Liver (tissue), 3 donors: ENCODE measurements around the gene HFM1.
"Not testable (repeated sequence)": the region's sequence is repeated elsewhere in the genome, so short reads cannot be mapped to it uniquely, and the experiment has no call there.

Experiments used
- ATF3 ChIP-seq: IDR thresholded peaks from 2 replicates; pipeline ENCODE4 v1.6.1; 2016; ENCODE audit warnings: antibody characterized with exemption
- CTCF ChIP-seq: fragments of 150-350 bp; IDR thresholded peaks from 2 replicates; pipeline ENCODE4 v1.5.1; 2017; ENCODE audit warnings: improper control_type of control experiment, low read depth, low read length; ENCODE audit not compliant: missing input control
- EGR1 ChIP-seq, 2 donors: IDR thresholded peaks; 2 replicates each; pipeline ENCODE4 v1.6.1; 2016 to 2018; ENCODE audit warnings: antibody characterized with exemption in 2 of 2, low read depth in 2 of 2
- FOXA1 ChIP-seq: IDR thresholded peaks from 2 replicates; pipeline ENCODE4 v1.6.1; 2016; ENCODE audit warnings: antibody characterized with exemption
- HNF4G ChIP-seq: IDR thresholded peaks from 2 replicates; pipeline ENCODE4 v1.6.1; 2016; ENCODE audit warnings: antibody characterized with exemption
- MAX ChIP-seq: IDR thresholded peaks from 2 replicates; pipeline ENCODE4 v1.6.1; 2016; ENCODE audit warnings: antibody characterized with exemption
- NR2F2 ChIP-seq: IDR thresholded peaks from 2 replicates; pipeline ENCODE4 v1.6.1; 2016; ENCODE audit warnings: antibody characterized with exemption
- RAD21 ChIP-seq, 2 donors: IDR thresholded peaks; 2 replicates each; pipeline ENCODE4 v1.6.1; 2016; ENCODE audit warnings: antibody characterized with exemption in 2 of 2, mild to moderate bottlenecking in 2 of 2
- REST ChIP-seq: IDR thresholded peaks from 2 replicates; pipeline ENCODE4 v1.6.1; 2016; ENCODE audit warnings: antibody characterized with exemption, mild to moderate bottlenecking
- SP1 ChIP-seq: IDR thresholded peaks from 2 replicates; pipeline ENCODE4 v1.6.1; 2018; ENCODE audit warnings: antibody characterized with exemption, mild to moderate bottlenecking
- TAF1 ChIP-seq: conservative IDR thresholded peaks from 2 replicates; pipeline ENCODE4 v1.6.1; 2016; ENCODE audit warnings: antibody characterized with exemption, mild to moderate bottlenecking
- YY1 ChIP-seq: IDR thresholded peaks from 2 replicates; pipeline ENCODE4 v1.6.1; 2016; ENCODE audit warnings: antibody characterized with exemption, mild to moderate bottlenecking
- donor health status: healthy.
- donor health status: healthy.

GRCh38 chr1:91422523-91422922 is 17.9 kb upstream of the HFM1 start:
- not testable (repeated sequence) for TF ChIP-seq SP1; CTCF; MAX; YY1; RAD21 (IDR thresholded peaks at IDR 0.05); REST; NR2F2; EGR1 (IDR thresholded peaks at IDR 0.05; ENCODE audit: low read depth in 2 of 2); ATF3; TAF1; FOXA1; HNF4G
